IPS-18c (cell line): ENCODE measurements around the gene TPMT.
"Not testable (repeated sequence)": the region's sequence is repeated elsewhere in the genome, so short reads cannot be mapped to it uniquely, and the experiment has no call there.

Source experiments
- H3K4me3 ChIP-seq: 2 replicates; pipeline ENCODE4 v1.7.0; 2013; ENCODE audit warnings: low read depth, mild to moderate bottlenecking, low read length, moderate library complexity; ENCODE audit not compliant: insufficient read depth
- H3K9me3 ChIP-seq: one replicate; pipeline ENCODE4 v1.6.1; 2013; ENCODE audit warnings: mild to moderate bottlenecking, low read length, moderate library complexity; ENCODE audit not compliant: control insufficient read depth, insufficient read depth

Gene TPMT

GRCh38 chr6:18154507-18155149 is at the start of gene TPMT:
Gene TPMT (minus strand): TSS chr6:18155077. CDS start chr6:18149127, 5,950 bp downstream.
- H3K9me3 ChIP-seq, result peaks cover 5% of the 10 kb centered on the region
- H3K4me3 ChIP-seq, result peak within 1 kb of the TSS; percentile 87

- Histone ChIP-seq H3K4me3 (no peak overlapping the region), H3K9me3 (no peaks in the 10 kb centered on the region)
These were observed 48.9 kb upstream of the TPMT start for GRCh38 chr6:18203786-18204185.

- H3K4me3 ChIP-seq, result no peak overlapping the region
- no peaks in the 10 kb centered on the region for H3K9me3 ChIP-seq
These were observed 37.1 kb upstream of the TPMT start for GRCh38 chr6:18192026-18192425.

- Histone ChIP-seq H3K4me3 (no peak overlapping the region), H3K9me3 (no peaks in the 10 kb centered on the region)
These were observed 34.3 kb upstream of the TPMT start for GRCh38 chr6:18189196-18189595.

GRCh38 chr6:18187701-18188100 is 32.8 kb upstream of the TPMT start:
- H3K9me3 ChIP-seq, result no peaks in the 10 kb centered on the region
- no peak overlapping the region for H3K4me3 ChIP-seq

GRCh38 chr6:18186540-18187250 is 31.8 kb upstream of the TPMT start:
- no peaks in the 10 kb centered on the region for H3K9me3 ChIP-seq
- H3K4me3 ChIP-seq, result no peak overlapping the region

- H3K4me3 ChIP-seq, result no peak overlapping the region
- H3K9me3 ChIP-seq, result no peaks in the 10 kb centered on the region
These were observed 31.2 kb upstream of the TPMT start for GRCh38 chr6:18186033-18186432.

GRCh38 chr6:18185624-18186023 is 30.7 kb upstream of the TPMT start:
- H3K4me3 ChIP-seq, result no peak overlapping the region
- H3K9me3 ChIP-seq, result no peaks in the 10 kb centered on the region

GRCh38 chr6:18183766-18184165 is 28.9 kb upstream of the TPMT start:
- Histone ChIP-seq H3K4me3 (no peak overlapping the region), H3K9me3 (no peaks in the 10 kb centered on the region)

GRCh38 chr6:18182568-18182967 is 27.7 kb upstream of the TPMT start:
- Histone ChIP-seq H3K4me3 (no peak overlapping the region), H3K9me3 (no peaks in the 10 kb centered on the region)

GRCh38 chr6:18179770-18180356 is 25.0 kb upstream of the TPMT start:
- H3K9me3 ChIP-seq, result no peaks in the 10 kb centered on the region
- H3K4me3 ChIP-seq, result no peak overlapping the region

- H3K9me3 ChIP-seq, result no peaks in the 10 kb centered on the region
- no peak overlapping the region for H3K4me3 ChIP-seq
These were observed 24.2 kb upstream of the TPMT start for GRCh38 chr6:18178960-18179615.

GRCh38 chr6:18177286-18177965 is 22.5 kb upstream of the TPMT start:
- Histone ChIP-seq H3K9me3 (no peaks in the 10 kb centered on the region), H3K4me3 (no peak overlapping the region)

- H3K9me3 ChIP-seq, H3K4me3 ChIP-seq: not testable (repeated sequence)
These were observed 21.3 kb upstream of the TPMT start for GRCh38 chr6:18176198-18176597.

- Histone ChIP-seq H3K4me3 (no peak overlapping the region), H3K9me3 (peaks cover 2% of the 10 kb centered on the region)
These were observed 17.0 kb upstream of the TPMT start for GRCh38 chr6:18171871-18172270.

GRCh38 chr6:18168264-18168663 is 13.4 kb upstream of the TPMT start:
- Histone ChIP-seq H3K4me3 (no peak overlapping the region), H3K9me3 (peaks cover 2% of the 10 kb centered on the region)

GRCh38 chr6:18166312-18167036 is 11.6 kb upstream of the TPMT start:
- no peak overlapping the region for H3K4me3 ChIP-seq
- peaks cover 2% of the 10 kb centered on the region for H3K9me3 ChIP-seq
